Measurements from ENCODE around the gene PADI2. TPM values are rescaled to one million over a fixed set of nuclear protein-coding genes. Genes with fewer than 3 reads are reported as not detected.

The PADI2 gene
- total RNA-seq (5.6 TPM), polyA plus RNA-seq (0.48 TPM)

GRCh38 chr1:17119076-17119772 lies at the start of gene PADI2:
TSS of gene PADI2 (minus strand) at chr1:17119451. CDS start at chr1:17119371, 80 bp downstream.
- DNase-seq (ENCODE audit: extremely low spot score), result no peak
- Histone ChIP-seq H3K4me3 (ENCODE audit: low read depth, low read length) (peak within 1 kb of the TSS; percentile 22), H3K36me3 (ENCODE audit: insufficient read depth) (no peaks in the 10 kb centered on the region), H3K4me1 (ENCODE audit: insufficient read depth) (no peaks in the 10 kb centered on the region), H3K27ac (ENCODE audit: low read depth) (no peak within 1 kb of the TSS)
- WGBS, result 2% methylated on average over 58 of the region's 58 CpGs

- Histone ChIP-seq H3K36me3 (ENCODE audit: insufficient read depth) (no peaks in the 10 kb centered on the region), H3K27ac (ENCODE audit: low read depth) (no peak overlapping the region), H3K4me1 (ENCODE audit: insufficient read depth) (no peaks in the 10 kb centered on the region), H3K4me3 (ENCODE audit: low read depth, low read length) (no peak overlapping the region)
- 53% methylated on average over 13 of the region's 13 CpGs for WGBS
- no peak for DNase-seq (ENCODE audit: extremely low spot score)
Observed at GRCh38 chr1:17168091-17168876, 49.0 kb upstream of the PADI2 start.

- H3K4me3 ChIP-seq (ENCODE audit: low read depth, low read length), result no peak overlapping the region
- no peak overlapping the region for H3K27ac ChIP-seq (ENCODE audit: low read depth)
- WGBS, result 80% methylated on average over 5 of the region's 5 CpGs
- DNase-seq (ENCODE audit: extremely low spot score), result no peak
- H3K36me3 ChIP-seq (ENCODE audit: insufficient read depth), result no peaks in the 10 kb centered on the region
- no peaks in the 10 kb centered on the region for H3K4me1 ChIP-seq (ENCODE audit: insufficient read depth)
Observed at GRCh38 chr1:17167786-17168090, 48.5 kb upstream of the PADI2 start.

GRCh38 chr1:17167041-17167785 lies 48.0 kb upstream of the PADI2 start:
- 23% methylated on average over 4 of the region's 4 CpGs for WGBS
- H3K36me3 ChIP-seq (ENCODE audit: insufficient read depth), result no peaks in the 10 kb centered on the region
- H3K27ac ChIP-seq (ENCODE audit: low read depth), result no peak overlapping the region
- no peak for DNase-seq (ENCODE audit: extremely low spot score)
- no peak overlapping the region for H3K4me3 ChIP-seq (ENCODE audit: low read depth, low read length)
- no peaks in the 10 kb centered on the region for H3K4me1 ChIP-seq (ENCODE audit: insufficient read depth)

GRCh38 chr1:17165823-17166222 lies 46.6 kb upstream of the PADI2 start:
- Histone ChIP-seq H3K36me3 (ENCODE audit: insufficient read depth) (no peaks in the 10 kb centered on the region), H3K4me1 (ENCODE audit: insufficient read depth) (no peaks in the 10 kb centered on the region), H3K27ac (ENCODE audit: low read depth) (no peak overlapping the region), H3K4me3 (ENCODE audit: low read depth, low read length) (no peak overlapping the region)
- 83% methylated on average over 1 of the region's 1 CpG for WGBS
- no peak for DNase-seq (ENCODE audit: extremely low spot score)

- H3K4me3 ChIP-seq (ENCODE audit: low read depth, low read length), result no peak overlapping the region
- no peaks in the 10 kb centered on the region for H3K36me3 ChIP-seq (ENCODE audit: insufficient read depth)
- H3K27ac ChIP-seq (ENCODE audit: low read depth), result no peak overlapping the region
- H3K4me1 ChIP-seq (ENCODE audit: insufficient read depth), result no peaks in the 10 kb centered on the region
- DNase-seq (ENCODE audit: extremely low spot score), result no peak
- 78% methylated on average over 16 of the region's 16 CpGs for WGBS
Observed at GRCh38 chr1:17163789-17164666, 44.8 kb upstream of the PADI2 start.

GRCh38 chr1:17163371-17163770 lies 44.1 kb upstream of the PADI2 start:
- no peak overlapping the region for H3K27ac ChIP-seq (ENCODE audit: low read depth)
- H3K4me1 ChIP-seq (ENCODE audit: insufficient read depth), result no peaks in the 10 kb centered on the region
- no peak overlapping the region for H3K4me3 ChIP-seq (ENCODE audit: low read depth, low read length)
- H3K36me3 ChIP-seq (ENCODE audit: insufficient read depth), result no peaks in the 10 kb centered on the region
- DNase-seq (ENCODE audit: extremely low spot score), result no peak
- WGBS, result 90% methylated on average over 7 of the region's 7 CpGs

- 79% methylated on average over 7 of the region's 7 CpGs for WGBS
- DNase-seq (ENCODE audit: extremely low spot score), result no peak
- Histone ChIP-seq H3K4me1 (ENCODE audit: insufficient read depth) (no peaks in the 10 kb centered on the region), H3K36me3 (ENCODE audit: insufficient read depth) (no peaks in the 10 kb centered on the region), H3K4me3 (ENCODE audit: low read depth, low read length) (no peak overlapping the region), H3K27ac (ENCODE audit: low read depth) (no peak overlapping the region)
Observed at GRCh38 chr1:17162941-17163340, 43.7 kb upstream of the PADI2 start.

GRCh38 chr1:17161926-17162800 lies 42.9 kb upstream of the PADI2 start:
- H3K27ac ChIP-seq (ENCODE audit: low read depth), result no peak overlapping the region
- H3K4me3 ChIP-seq (ENCODE audit: low read depth, low read length), result no peak overlapping the region
- 78% methylated on average over 20 of the region's 20 CpGs for WGBS
- H3K4me1 ChIP-seq (ENCODE audit: insufficient read depth), result no peaks in the 10 kb centered on the region
- no peaks in the 10 kb centered on the region for H3K36me3 ChIP-seq (ENCODE audit: insufficient read depth)
- no peak for DNase-seq (ENCODE audit: extremely low spot score)

- Histone ChIP-seq H3K4me1 (ENCODE audit: insufficient read depth) (no peaks in the 10 kb centered on the region), H3K27ac (ENCODE audit: low read depth) (no peak overlapping the region), H3K36me3 (ENCODE audit: insufficient read depth) (no peaks in the 10 kb centered on the region), H3K4me3 (ENCODE audit: low read depth, low read length) (no peak overlapping the region)
- 86% methylated on average over 3 of the region's 3 CpGs for WGBS
- DNase-seq (ENCODE audit: extremely low spot score), result no peak
Observed at GRCh38 chr1:17161137-17161740, 42.0 kb upstream of the PADI2 start.

- no peak for DNase-seq (ENCODE audit: extremely low spot score)
- Histone ChIP-seq H3K36me3 (ENCODE audit: insufficient read depth) (no peaks in the 10 kb centered on the region), H3K27ac (ENCODE audit: low read depth) (no peak overlapping the region), H3K4me1 (ENCODE audit: insufficient read depth) (no peaks in the 10 kb centered on the region), H3K4me3 (ENCODE audit: low read depth, low read length) (no peak overlapping the region)
- WGBS, result 94% methylated on average over 2 of the region's 2 CpGs
Observed at GRCh38 chr1:17158961-17159360, 39.7 kb upstream of the PADI2 start.

- no peak overlapping the region for H3K27ac ChIP-seq (ENCODE audit: low read depth)
- no peaks in the 10 kb centered on the region for H3K36me3 ChIP-seq (ENCODE audit: insufficient read depth)
- H3K4me3 ChIP-seq (ENCODE audit: low read depth, low read length), result no peak overlapping the region
- WGBS, result 61% methylated on average over 3 of the region's 3 CpGs
- DNase-seq (ENCODE audit: extremely low spot score), result no peak
- no peaks in the 10 kb centered on the region for H3K4me1 ChIP-seq (ENCODE audit: insufficient read depth)
Observed at GRCh38 chr1:17156108-17156507, 36.9 kb upstream of the PADI2 start.

Data from urinary bladder (tissue), 4 donors.